Measurements from ENCODE around the gene MRGPRG.

MRGPRG gene

GRCh38 chr11:3221408-3222002 is 2.9 kb upstream of the MRGPRG start:
- H3K27me3 ChIP-seq = no peaks in the 10 kb centered on the region
- no peaks in the 10 kb centered on the region for H3K36me3 ChIP-seq
- no peaks in the 10 kb centered on the region for H3K9me3 ChIP-seq
- no peaks in the 10 kb centered on the region for H3K4me1 ChIP-seq
- DNase-seq = no peak
- no peak overlapping the region for H3K4me3 ChIP-seq (ENCODE audit: low read depth, low read length)
- TF ChIP-seq CTCF (IDR thresholded peaks at IDR 0.05; ENCODE audit: low read depth, low read length) = no peak

- Histone ChIP-seq H3K4me1 (no peaks in the 10 kb centered on the region), H3K27me3 (no peaks in the 10 kb centered on the region), H3K36me3 (no peaks in the 10 kb centered on the region), H3K9me3 (no peaks in the 10 kb centered on the region), H3K4me3 (ENCODE audit: low read depth, low read length) (no peak overlapping the region)
- no peak for TF ChIP-seq CTCF (IDR thresholded peaks at IDR 0.05; ENCODE audit: low read depth, low read length)
- no peak for DNase-seq
Observed at GRCh38 chr11:3220521-3221407, 2.2 kb upstream of the MRGPRG start.

- H3K4me1 ChIP-seq = no peaks in the 10 kb centered on the region
- H3K27me3 ChIP-seq = no peaks in the 10 kb centered on the region
Observed at GRCh38 chr11:3220101-3220500, 1.5 kb upstream of the MRGPRG start.

GRCh38 chr11:3219281-3219892 is 774 bp upstream of the MRGPRG start:
- Histone ChIP-seq H3K9me3 (no peaks in the 10 kb centered on the region), H3K4me3 (ENCODE audit: low read depth, low read length) (no peak overlapping the region), H3K36me3 (no peaks in the 10 kb centered on the region), H3K27me3 (no peaks in the 10 kb centered on the region), H3K4me1 (no peaks in the 10 kb centered on the region)
- no peak for TF ChIP-seq CTCF (IDR thresholded peaks at IDR 0.05; ENCODE audit: low read depth, low read length)
- DNase-seq = no peak

More at GRCh38 chr11:3220101-3220500, 1.5 kb upstream of the MRGPRG start:
- H3K9me3 ChIP-seq = no peaks in the 10 kb centered on the region
- no peaks in the 10 kb centered on the region for H3K36me3 ChIP-seq
- DNase-seq = no peak
- H3K4me3 ChIP-seq (ENCODE audit: low read depth, low read length) = no peak overlapping the region
- no peak for TF ChIP-seq CTCF (IDR thresholded peaks at IDR 0.05; ENCODE audit: low read depth, low read length)

GRCh38 chr11:3217818-3218482 is 663 bp downstream of the MRGPRG start:
- no peaks in the 10 kb centered on the region for H3K36me3 ChIP-seq
- TF ChIP-seq CTCF (IDR thresholded peaks at IDR 0.05; ENCODE audit: low read depth, low read length) = no peak
- no peaks in the 10 kb centered on the region for H3K27me3 ChIP-seq
- no peak overlapping the region for H3K4me3 ChIP-seq (ENCODE audit: low read depth, low read length)
- no peaks in the 10 kb centered on the region for H3K9me3 ChIP-seq
- H3K4me1 ChIP-seq = no peaks in the 10 kb centered on the region
- peak; percentile 1 for DNase-seq
